K562 (cell line): ENCODE data around the gene STX1A.

ENCODE experiments used
- ATF7 ChIP-seq: fragments of 450-650 bp; IDR thresholded peaks from 2 replicates; pipeline ENCODE4 v1.7.1; 2014; ENCODE audit warnings: mild to moderate bottlenecking, moderate library complexity
- FOS ChIP-seq: IDR thresholded peaks from 3 replicates; pipeline ENCODE4 v1.6.1; 2011; ENCODE audit not compliant: insufficient read length; ENCODE audit errors: extremely low read depth
- HINFP ChIP-seq: fragments of 450-650 bp; conservative IDR thresholded peaks from 2 replicates; pipeline ENCODE4 v1.6.1; 2016; ENCODE audit warnings: missing genetic modification characterization, low read depth, mild to moderate bottlenecking, control low read depth, missing compliant biosample characterization
- MEIS2 ChIP-seq: fragments of 450-650 bp; IDR thresholded peaks from 2 replicates; pipeline ENCODE4 v1.6.1; 2014; ENCODE audit warnings: mild to moderate bottlenecking; ENCODE audit not compliant: partially characterized antibody
- MTA3 ChIP-seq: fragments of 450-650 bp; formaldehyde crosslinking; IDR thresholded peaks from 2 replicates; pipeline ENCODE4 v1.6.1; 2017; ENCODE audit warnings: mild to moderate bottlenecking, borderline replicate concordance
- POLR2A ChIP-seq: fragments of 450-650 bp; conservative IDR thresholded peaks from 2 replicates; pipeline ENCODE4 v1.6.1; 2016
- RAD21 ChIP-seq, 2 experiments: fragments of 250-450 bp in 1 of 2; fragments of 450-650 bp in 1 of 2; sonication (Bioruptor Pico) in 1 of 2; formaldehyde crosslinking in 1 of 2; IDR thresholded peaks in 1 of 2; conservative IDR thresholded peaks in 1 of 2; 2 replicates each; pipeline versions ENCODE4 v1.4.0 to v1.8.0; 2020 to 2022; ENCODE audit warnings: mild to moderate bottlenecking in 2 of 2, moderate library complexity in 1 of 2
- ZNF280B ChIP-seq: fragments of 250-450 bp; sonication (Bioruptor Pico); IDR thresholded peaks from 2 replicates; pipeline ENCODE4 v1.5.1; 2021; ENCODE audit warnings: mild to moderate bottlenecking
- ZNF354B ChIP-seq: fragments of 250-450 bp; sonication (Bioruptor Pico); IDR thresholded peaks from 2 replicates; pipeline ENCODE4 v1.4.0; 2020

- TF ChIP-seq MTA3 (no peak), ZNF354B (CRISPR knock-in tag) (no peak), FOS (no peak), MEIS2 (no peak), ATF7 (no peak), HINFP (tag) (no peak), POLR2A (no peak), ZNF280B (CRISPR knock-in tag) (no peak), RAD21 (CRISPR knock-in tag; conservative IDR thresholded peaks at IDR 0.05 in 1 of 2, IDR thresholded peaks at IDR 0.05 in 1 of 2) (no peak)
Observed at GRCh38 chr7:73680501-73680900, 39.0 kb downstream of the STX1A start.
